Superior temporal gyrus (tissue), 1 donor: Measurements from ENCODE around the gene CTSS.
"Not testable (repeated sequence)": the region's sequence is repeated elsewhere in the genome, so short reads cannot be mapped to it uniquely, and the experiment has no call there.

Source experiments
- DNase-seq: peaks from one replicate; pipeline ENCODE4 v3.0.0-alpha.2; 2016; ENCODE audit errors: extremely low spot score

The CTSS gene

GRCh38 chr1:150775276-150775675 is 9.7 kb upstream of the CTSS start:
- DNase-seq = no peak

- DNase-seq = no peak
Measured at GRCh38 chr1:150772326-150772725, 6.7 kb upstream of the CTSS start.

- not testable (repeated sequence) for DNase-seq
Measured at GRCh38 chr1:150767704-150768103, 2.1 kb upstream of the CTSS start.

- DNase-seq = not testable (repeated sequence)
Measured at GRCh38 chr1:150765977-150766301, 361 bp upstream of the CTSS start.

GRCh38 chr1:150764617-150765101 is 919 bp downstream of the CTSS start:
- no peak for DNase-seq

- no peak for DNase-seq
Measured at GRCh38 chr1:150763018-150763417, 2.6 kb downstream of the CTSS start.

GRCh38 chr1:150762552-150762951 is 3.0 kb downstream of the CTSS start:
- no peak for DNase-seq

GRCh38 chr1:150761801-150762200 is 3.8 kb downstream of the CTSS start:
- DNase-seq = no peak

GRCh38 chr1:150760013-150760412 is 5.6 kb downstream of the CTSS start:
- no peak for DNase-seq

GRCh38 chr1:150753416-150753815 is 12.2 kb downstream of the CTSS start:
- DNase-seq = no peak

GRCh38 chr1:150751443-150751842 is 14.1 kb downstream of the CTSS start:
- no peak for DNase-seq

GRCh38 chr1:150749720-150750311 is 15.8 kb downstream of the CTSS start:
- no peak for DNase-seq

- DNase-seq = no peak
Measured at GRCh38 chr1:150748878-150749719, 16.5 kb downstream of the CTSS start.

- DNase-seq = no peak
Measured at GRCh38 chr1:150730130-150730721, 35.4 kb downstream of the CTSS start.

GRCh38 chr1:150724336-150724735 is 41.2 kb downstream of the CTSS start:
- DNase-seq = no peak

GRCh38 chr1:150720703-150721102 is 44.9 kb downstream of the CTSS start, which contains the start of gene HORMAD1:
Gene HORMAD1 (minus strand): TSS chr1:150720895. CDS start chr1:150719505, 1,390 bp downstream.
- no peak for DNase-seq

GRCh38 chr1:150720098-150720497 is 45.5 kb downstream of the CTSS start:
- no peak for DNase-seq

- no peak for DNase-seq
Measured at GRCh38 chr1:150718225-150718891, 47.2 kb downstream of the CTSS start.

GRCh38 chr1:150709031-150709430 is 56.5 kb downstream of the CTSS start:
- DNase-seq = not testable (repeated sequence)

GRCh38 chr1:150708595-150708994 is 57.0 kb downstream of the CTSS start:
- no peak for DNase-seq

GRCh38 chr1:150706091-150706490 is 59.5 kb downstream of the CTSS start:
- DNase-seq = no peak

GRCh38 chr1:150703427-150703826 is 62.2 kb downstream of the CTSS start:
- no peak for DNase-seq
